ENCODE data around the gene TMUB2.
"Not testable (repeated sequence)": the region's sequence is repeated elsewhere in the genome, so short reads cannot be mapped to it uniquely, and the experiment has no call there.

Gene TMUB2

GRCh38 chr17:44186307-44187130 lies at the start of gene TMUB2:
TSS of gene TMUB2 (plus strand) at chr17:44186972. CDS start at chr17:44187709, 737 bp downstream.
- peak; percentile 99 to 100 for DNase-seq

GRCh38 chr17:44137891-44138709 lies 48.7 kb upstream of the TMUB2 start:
- DNase-seq: peak; percentile 78 to 84

GRCh38 chr17:44143921-44144320 lies 42.9 kb upstream of the TMUB2 start:
- DNase-seq: not testable (repeated sequence)

- no peak for DNase-seq
Observed at GRCh38 chr17:44144966-44145739, 41.6 kb upstream of the TMUB2 start.

- no peak for DNase-seq
Observed at GRCh38 chr17:44146375-44147346, 40.1 kb upstream of the TMUB2 start.

GRCh38 chr17:44147812-44148211 lies 39.0 kb upstream of the TMUB2 start:
- no peak for DNase-seq

GRCh38 chr17:44149066-44149465 lies 37.7 kb upstream of the TMUB2 start:
- DNase-seq: not testable (repeated sequence)

GRCh38 chr17:44149750-44150329 lies 36.9 kb upstream of the TMUB2 start:
- no peak for DNase-seq

GRCh38 chr17:44152875-44153274 lies 33.9 kb upstream of the TMUB2 start:
- no peak for DNase-seq

- DNase-seq: no peak
Observed at GRCh38 chr17:44155488-44155887, 31.3 kb upstream of the TMUB2 start.

GRCh38 chr17:44159519-44160210 lies 27.1 kb upstream of the TMUB2 start:
- no peak for DNase-seq

GRCh38 chr17:44164476-44164875 lies 22.3 kb upstream of the TMUB2 start:
- no peak for DNase-seq

GRCh38 chr17:44167181-44167861 lies 19.5 kb upstream of the TMUB2 start:
- no peak for DNase-seq

- DNase-seq: no peak
Observed at GRCh38 chr17:44170135-44170498, 16.7 kb upstream of the TMUB2 start.

GRCh38 chr17:44170499-44171201 lies 16.1 kb upstream of the TMUB2 start, which contains the start of gene ASB16:
TSS of gene ASB16 (plus strand) at chr17:44170704. CDS start at chr17:44170790, 86 bp downstream.
- no peak for DNase-seq

GRCh38 chr17:44171931-44172455 lies 14.8 kb upstream of the TMUB2 start:
- DNase-seq: no peak

- DNase-seq: no peak
Observed at GRCh38 chr17:44174427-44174826, 12.3 kb upstream of the TMUB2 start.

- DNase-seq: no peak
Observed at GRCh38 chr17:44176257-44176656, 10.5 kb upstream of the TMUB2 start.

All from activated T-cell treated with anti-CD3 and anti-CD28 coated beads, Interleukin-2, amount 50 U/mL, for 48 hours (primary cell).